CD4-positive, alpha-beta T cell treated with Interleukin-15 for 4 hours (primary cell): Measurements from ENCODE around the gene FBXW4.

Experiments
- DNase-seq: peaks from one replicate; pipeline ENCODE4 v3.0.0-alpha.2; 2020; ENCODE audit warnings: low spot score

FBXW4 gene

DNA sequence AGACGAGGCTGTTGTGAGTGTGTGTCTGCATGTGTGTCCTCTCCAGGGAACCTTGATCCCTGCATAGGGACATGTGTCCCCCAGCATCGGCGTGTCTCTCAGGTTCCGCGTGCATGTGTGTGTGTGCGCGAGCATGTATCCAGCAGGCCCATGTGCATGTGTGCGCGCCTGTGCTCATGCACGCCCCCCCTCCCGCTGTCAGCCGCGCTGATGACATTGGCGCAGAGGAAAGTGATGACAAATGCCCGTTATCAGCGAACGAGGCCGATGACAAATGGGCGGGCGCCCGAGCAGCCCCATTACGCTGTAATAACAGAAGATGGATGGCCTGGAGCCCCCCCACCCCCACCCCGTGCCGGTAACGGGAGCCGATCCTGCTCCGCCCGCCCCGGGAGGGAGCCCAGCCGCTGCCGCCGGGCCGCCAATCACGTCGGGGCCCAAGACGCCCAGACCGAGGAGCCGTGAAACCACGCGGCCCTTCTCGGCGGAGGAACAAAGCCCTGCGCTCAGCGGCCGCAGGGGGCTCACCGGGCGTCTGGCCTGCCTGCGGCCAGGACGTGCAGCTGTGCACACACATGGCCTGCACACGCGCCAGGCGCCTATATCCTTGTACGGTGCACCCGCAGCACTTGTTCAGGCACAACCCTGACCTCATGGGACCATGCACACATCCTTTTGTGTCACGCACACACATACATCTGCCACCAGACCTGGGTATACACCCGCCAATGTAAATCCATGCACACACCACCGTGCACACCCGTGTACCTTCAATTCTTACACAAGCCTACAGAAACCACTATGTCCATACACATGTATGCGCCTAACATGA lies 128.4 kb downstream of the FBXW4 start:
- DNase-seq: no peak

DNA sequence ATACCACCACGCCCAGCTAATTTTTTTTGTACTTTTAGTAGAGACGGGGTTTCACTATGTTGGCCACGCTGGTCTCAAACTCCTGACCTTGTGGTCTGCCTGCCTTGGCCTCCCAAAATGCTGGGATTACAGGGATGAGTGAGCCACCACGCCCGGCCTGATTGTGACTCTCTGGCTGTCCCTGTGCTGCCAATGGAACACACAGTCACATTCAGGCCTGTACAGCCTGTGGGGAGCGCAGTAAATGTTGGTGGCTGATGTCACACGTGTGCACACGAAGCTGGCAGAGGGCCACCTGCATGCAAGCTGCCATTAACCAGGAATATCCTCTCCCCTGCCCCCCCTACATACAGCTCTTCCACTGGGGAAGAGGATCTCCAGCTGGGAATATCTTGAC lies 129.0 kb downstream of the FBXW4 start:
- DNase-seq: no peak

DNA sequence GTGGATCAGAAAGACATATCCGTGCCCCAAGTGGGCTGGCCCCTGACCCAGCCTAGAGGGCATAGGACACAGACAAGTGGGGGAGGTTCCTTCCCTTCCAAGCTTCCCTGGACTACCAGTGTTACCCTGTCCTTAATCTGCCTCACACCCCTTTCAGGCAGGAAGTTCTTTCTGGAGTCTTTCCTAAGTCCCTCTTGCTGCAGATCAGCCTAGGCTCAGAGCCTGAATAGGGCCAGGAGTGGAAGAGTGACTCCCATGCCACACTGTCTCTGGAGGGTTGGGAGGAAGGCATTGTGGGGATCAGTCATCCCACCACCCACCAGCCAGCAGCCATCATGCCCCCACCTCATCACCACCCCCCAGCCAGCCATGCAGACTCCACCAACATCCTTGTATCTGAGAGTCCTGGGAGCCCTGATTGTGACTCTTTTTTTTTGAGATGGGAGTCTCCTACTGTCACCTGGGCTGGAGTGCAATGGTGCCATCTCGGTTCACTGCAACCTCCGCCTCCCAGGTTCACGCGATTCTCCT lies 129.5 kb downstream of the FBXW4 start:
- DNase-seq: no peak

DNA sequence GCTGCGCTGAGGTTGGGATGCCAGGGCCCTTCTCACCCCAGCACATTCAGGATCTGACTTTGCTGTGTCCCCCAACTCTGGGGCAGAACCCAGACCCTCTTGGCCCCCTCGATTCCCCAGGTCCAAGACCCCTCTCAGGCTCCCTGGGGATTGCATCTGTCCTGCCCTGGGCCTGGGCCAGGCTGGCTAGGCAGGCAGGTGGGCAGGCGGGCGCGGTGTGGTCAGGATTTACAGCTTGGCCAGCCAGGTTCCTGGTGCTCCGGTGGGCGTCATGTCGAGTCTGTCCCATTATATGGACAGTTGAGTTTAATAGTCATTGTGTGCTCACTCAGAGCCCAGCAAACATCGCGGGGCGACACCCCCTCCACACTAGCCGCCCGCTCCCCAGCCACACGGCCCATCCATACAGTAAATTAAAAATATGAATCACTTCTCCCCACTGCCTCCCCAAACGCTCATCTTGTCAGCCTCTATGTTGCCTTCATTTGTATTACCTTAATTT lies 130.4 kb downstream of the FBXW4 start:
- no peak for DNase-seq

DNA sequence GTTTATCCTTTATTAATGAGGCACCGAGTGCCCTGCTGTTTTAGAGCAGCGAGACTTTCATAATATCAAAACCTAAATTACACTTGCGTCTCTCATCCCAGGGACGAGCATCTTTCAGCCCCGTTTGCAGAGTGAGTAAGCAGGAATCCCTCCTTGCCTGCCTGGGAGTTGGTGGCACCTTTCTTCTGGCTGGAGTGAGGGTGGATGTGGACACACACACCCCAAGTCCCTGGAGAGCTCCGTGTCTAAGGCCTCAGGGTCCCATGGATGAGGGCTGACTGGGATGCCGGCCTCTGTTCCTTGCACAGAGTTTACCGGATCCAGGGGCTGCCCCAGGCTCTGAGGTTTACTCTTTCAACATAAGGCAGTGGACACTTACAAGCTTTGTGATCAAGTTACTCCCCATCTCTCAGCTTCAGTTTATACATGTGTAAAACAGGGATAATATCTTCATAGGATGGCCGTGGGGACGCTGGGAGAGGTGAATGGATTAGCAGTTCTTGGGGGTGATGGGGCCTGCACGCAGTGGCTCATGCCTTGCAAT lies 131.4 kb downstream of the FBXW4 start:
- DNase-seq: no peak

DNA sequence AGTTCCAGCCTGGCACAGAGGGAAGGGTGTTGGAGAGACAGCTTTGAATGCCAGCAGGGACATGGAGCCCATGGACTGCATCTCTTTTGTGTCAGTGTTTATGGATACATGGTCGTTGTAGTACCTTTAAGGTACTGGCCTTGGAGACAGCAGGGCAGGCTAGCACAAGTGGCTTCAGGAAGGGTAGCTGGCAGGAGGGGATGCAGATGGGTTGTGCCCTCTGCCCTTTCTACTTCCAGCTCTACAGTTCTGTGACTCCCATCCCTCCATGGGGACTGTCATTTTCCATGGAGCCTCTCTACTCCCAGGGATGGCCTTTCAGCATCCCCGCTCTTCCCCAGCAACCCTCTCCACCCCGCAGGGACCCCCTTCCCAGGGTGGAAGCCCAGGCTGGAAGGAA lies 132.0 kb downstream of the FBXW4 start:
- no peak for DNase-seq

DNA sequence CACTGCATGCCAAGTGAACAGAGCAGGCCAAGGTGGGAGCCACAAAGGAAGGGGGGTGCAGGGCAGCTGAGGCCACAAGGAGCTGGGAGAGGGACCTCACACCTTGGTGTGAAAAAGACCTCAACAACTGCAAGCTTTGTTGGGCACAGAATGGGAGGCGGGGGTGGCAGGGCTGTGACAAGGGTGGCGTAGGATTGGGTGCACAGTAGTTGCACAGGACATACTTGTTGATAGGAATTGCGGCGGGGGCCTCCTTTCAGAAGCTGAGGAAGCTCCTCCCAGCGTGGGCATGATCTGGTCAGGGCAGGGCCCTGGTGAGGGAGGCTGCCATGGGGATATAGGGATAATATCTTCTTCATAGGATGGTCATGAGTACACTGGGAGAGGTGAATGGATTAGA lies 132.7 kb downstream of the FBXW4 start:
- DNase-seq: no peak

DNA sequence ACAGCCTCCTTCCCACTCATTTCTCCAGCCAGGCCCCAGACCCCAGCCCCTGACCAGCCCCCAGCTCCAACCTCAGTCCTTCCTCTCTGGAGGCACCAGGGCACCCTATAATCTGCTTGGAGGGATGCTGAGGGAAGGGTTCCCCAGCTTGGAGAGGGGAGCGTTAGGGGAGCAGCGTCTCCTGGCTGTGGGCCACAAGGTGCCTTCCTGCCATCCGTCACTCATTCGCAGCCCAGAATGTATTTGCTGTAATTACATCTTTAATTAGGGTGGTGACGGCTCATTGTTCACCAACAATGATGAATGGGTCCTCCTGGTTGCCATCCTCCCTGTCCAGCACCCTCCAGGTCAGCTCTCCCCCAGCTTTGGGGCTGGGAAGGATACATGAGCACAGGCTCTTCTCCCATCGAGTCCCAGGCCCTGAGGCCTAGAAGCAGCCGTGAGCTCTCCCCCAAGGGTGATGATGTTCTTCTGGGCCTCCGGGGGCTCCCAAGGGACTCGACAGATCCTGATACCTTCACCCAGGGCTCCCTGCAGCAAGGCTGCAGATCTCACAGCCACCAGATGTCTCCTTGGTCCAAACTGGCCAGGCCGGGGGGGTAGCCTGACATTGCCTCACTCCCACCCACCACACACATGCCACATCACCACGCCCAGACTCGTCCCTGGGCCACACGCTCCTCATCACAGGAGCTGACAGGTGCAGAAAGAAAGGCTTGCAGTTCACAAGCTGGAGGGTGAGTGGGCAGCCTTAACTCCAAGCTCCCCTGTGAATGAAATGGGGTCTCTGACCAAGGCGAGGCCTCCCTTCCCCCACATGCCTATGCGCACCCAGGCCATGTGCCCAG lies 133.7 kb downstream of the FBXW4 start:
- no peak for DNase-seq
